Calu3 (cell line): ENCODE measurements around the gene DCLK2. TPM values are rescaled to one million over a fixed set of nuclear protein-coding genes. Genes with fewer than 3 reads are reported as not detected.
"Not testable (repeated sequence)": the region's sequence is repeated elsewhere in the genome, so short reads cannot be mapped to it uniquely, and the experiment has no call there.

Source experiments
- BruUV-seq: library from RNA; stranded (reverse); fragments of 400-500 nt; replicated peaks from 2 replicates; lab custom pipeline; 2021; lab: Mats Ljungman, UMichigan
- CTCF ChIA-PET: fragments of 300-600 bp; sonication (Branson Sonifier 250); formaldehyde crosslinking; loops from one replicate; lab custom pipeline; 2022; ENCODE audit warnings: antibody characterized with exemption; lab: Charles Lee
- DNase-seq: peaks from one replicate; pipeline ENCODE4 v3.0.0; 2022
- H3K27ac Mint-ChIP-seq: one replicate; pipeline ENCODE4 v1.8.0; 2022; ENCODE audit warnings: mixed read lengths; ENCODE audit not compliant: unreplicated experiment
- H3K27me3 Mint-ChIP-seq: one replicate; pipeline ENCODE4 v1.8.0; 2022; ENCODE audit warnings: mixed read lengths; ENCODE audit not compliant: unreplicated experiment
- H3K36me3 Mint-ChIP-seq: one replicate; pipeline ENCODE4 v1.8.0; 2022; ENCODE audit warnings: mild to moderate bottlenecking, moderate library complexity, mixed read lengths; ENCODE audit not compliant: insufficient read depth, unreplicated experiment
- H3K4me1 Mint-ChIP-seq: one replicate; pipeline ENCODE4 v1.8.0; 2022; ENCODE audit warnings: mild to moderate bottlenecking, low read depth, mixed read lengths; ENCODE audit not compliant: unreplicated experiment
- H3K4me3 Mint-ChIP-seq: one replicate; pipeline ENCODE4 v1.8.0; 2022; ENCODE audit warnings: mild to moderate bottlenecking, low read depth, moderate library complexity, mixed read lengths; ENCODE audit not compliant: unreplicated experiment
- H3K9me3 Mint-ChIP-seq: one replicate; pipeline ENCODE4 v1.8.0; 2022; ENCODE audit warnings: low read depth, mixed read lengths; ENCODE audit not compliant: unreplicated experiment
- CTCF ChIP-seq: fragments of 200-600 bp; IDR thresholded peaks from one replicate; pipeline ENCODE4 v1.8.0; 2022; ENCODE audit warnings: antibody characterized with exemption; ENCODE audit not compliant: unreplicated experiment
- intact Hi-C: fragments of 100-400 bp; cut with micrococcal nuclease; formaldehyde crosslinking; loops from one replicate; pipeline ENCODE4 v1.10.0; 2022; ENCODE audit not compliant: unreplicated experiment
- total RNA-seq: library from RNA; stranded (reverse); gene quantifications from 2 replicates; pipeline ENCODE4 v1.2.3, GENCODE V29; 2022

Gene DCLK2
- total RNA-seq, 1 experiment from 2014 or later: 0.31 TPM

- intact Hi-C loops: no loop called here
- H3K27me3 Mint-ChIP-seq: no peaks in the 10 kb centered on the region
- H3K4me1 Mint-ChIP-seq: no peaks in the 10 kb centered on the region
- no peaks in the 10 kb centered on the region for H3K36me3 Mint-ChIP-seq
- no TSS peak for BruUV-seq
- H3K27ac Mint-ChIP-seq: no peak overlapping the region
- TF ChIP-seq CTCF: no peak
- no peak overlapping the region for H3K4me3 Mint-ChIP-seq
- no peak for DNase-seq
- H3K9me3 Mint-ChIP-seq: no peaks in the 10 kb centered on the region
- CTCF ChIA-PET: no interaction called here
Measured at GRCh38 chr4:150192986-150193385, 114.7 kb downstream of the DCLK2 start.

- H3K4me3 Mint-ChIP-seq, H3K27ac Mint-ChIP-seq, H3K9me3 Mint-ChIP-seq, intact Hi-C loops, H3K27me3 Mint-ChIP-seq, DNase-seq, H3K4me1 Mint-ChIP-seq, H3K36me3 Mint-ChIP-seq, BruUV-seq: not testable (repeated sequence)
- CTCF ChIA-PET: interaction anchor here (0.7 to 0.9 kb wide), 2 partner anchors 12 to 24 kb away, joined by 3 to 6 read pairs; no protein-coding TSS in a partner anchor
Measured at GRCh38 chr4:150197256-150197655, 119.0 kb downstream of the DCLK2 start.

- no peak overlapping the region for H3K27ac Mint-ChIP-seq
- H3K9me3 Mint-ChIP-seq: no peaks in the 10 kb centered on the region
- no peak for DNase-seq
- H3K4me3 Mint-ChIP-seq: no peak overlapping the region
- TF ChIP-seq CTCF: no peak
- H3K36me3 Mint-ChIP-seq: no peaks in the 10 kb centered on the region
- no peaks in the 10 kb centered on the region for H3K27me3 Mint-ChIP-seq
- no peaks in the 10 kb centered on the region for H3K4me1 Mint-ChIP-seq
- intact Hi-C loops: no loop called here
- no TSS peak for BruUV-seq
- CTCF ChIA-PET: interaction anchor here (1.5 kb wide), 1 partner anchor 120 kb away, joined by 3 read pairs; no protein-coding TSS in a partner anchor
Measured at GRCh38 chr4:150199056-150199455, 120.8 kb downstream of the DCLK2 start.

- Mint-ChIP-seq H3K27me3 (no peaks in the 10 kb centered on the region), H3K4me1 (no peaks in the 10 kb centered on the region), H3K36me3 (no peaks in the 10 kb centered on the region), H3K4me3 (no peak overlapping the region), H3K9me3 (no peaks in the 10 kb centered on the region), H3K27ac (no peak overlapping the region)
- intact Hi-C loops: loop anchor here (10.0 kb wide), 1 partner anchor 120 kb away; no protein-coding TSS in a partner anchor
- BruUV-seq: no TSS peak
- no peak for DNase-seq
- CTCF ChIA-PET: no interaction called here
- TF ChIP-seq CTCF: no peak
Measured at GRCh38 chr4:150205016-150205415, 126.8 kb downstream of the DCLK2 start.

GRCh38 chr4:150206265-150206664 is 128.0 kb downstream of the DCLK2 start:
- no TSS peak for BruUV-seq
- intact Hi-C loops: loop anchor here (10.0 kb wide), 1 partner anchor 121 kb away; no protein-coding TSS in a partner anchor
- Mint-ChIP-seq H3K27ac (no peak overlapping the region), H3K4me3 (no peak overlapping the region), H3K4me1 (no peaks in the 10 kb centered on the region), H3K36me3 (no peaks in the 10 kb centered on the region), H3K27me3 (peaks cover 4% of the 10 kb centered on the region), H3K9me3 (no peaks in the 10 kb centered on the region)
- no peak for DNase-seq
- CTCF ChIA-PET: interaction anchor here (1.6 kb wide), 1 partner anchor 42 kb away, joined by 3 read pairs; no protein-coding TSS in a partner anchor
- no peak for TF ChIP-seq CTCF
